HepG2 (cell line): ENCODE results near the gene TRAPPC12. TPM values are rescaled to one million over a fixed set of nuclear protein-coding genes. Genes with fewer than 3 reads are reported as not detected.

Experiments used
- CENPX ChIP-seq: sonication (generic); formaldehyde crosslinking; IDR thresholded peaks from 2 replicates; pipeline ENCODE4 v1.9.0; 2021; ENCODE audit warnings: mild to moderate bottlenecking, missing genetic modification reagents, moderate library complexity
- KDM2A ChIP-seq: sonication (generic); formaldehyde crosslinking; IDR thresholded peaks from 2 replicates; pipeline ENCODE4 v1.4.0; 2020; ENCODE audit warnings: low read depth, missing genetic modification reagents, borderline replicate concordance
- KLF9 ChIP-seq: IDR thresholded peaks from 2 replicates; pipeline ENCODE4 v1.6.1; 2016; ENCODE audit warnings: low read depth
- MBD4 ChIP-seq: IDR thresholded peaks from 2 replicates; pipeline ENCODE4 v1.6.1; 2012; ENCODE audit warnings: low read length, inconsistent platforms, borderline replicate concordance
- SMARCE1 ChIP-seq: fragments of 450-650 bp; IDR thresholded peaks from 2 replicates; pipeline ENCODE4 v1.6.1; 2017; ENCODE audit warnings: borderline replicate concordance
- ZNF567 ChIP-seq: sonication (generic); formaldehyde crosslinking; IDR thresholded peaks from 2 replicates; pipeline ENCODE4 v1.8.1; 2023; ENCODE audit warnings: mild to moderate bottlenecking, missing genetic modification reagents, borderline replicate concordance
- polyA plus RNA-seq, 8 experiments: library from polyadenylated mRNA; depleted of rRNA in 3 of 8; stranded (reverse) in 7 of 8; unstranded in 1 of 8; fragments of >200 nt; fragmentation: Illumina TruSeq in 4 of 8; extraction: Trizol in 4 of 8; gene quantifications; 2 replicates each; pipeline versions ENCODE4 v1.2.1 to v1.2.3, GENCODE V29; 2011 to 2016; ENCODE audit warnings: low read depth in 4 of 8, missing spikeins in 1 of 8, mixed read lengths in 1 of 8; ENCODE audit not compliant: insufficient read depth in 1 of 8
- total RNA-seq, 5 experiments: library from RNA; depleted of rRNA; stranded (reverse); fragments of >200 nt; fragmentation: Illumina TruSeq; extraction: Trizol; gene quantifications; 2 replicates each; pipeline ENCODE4 v1.2.3, GENCODE V29; 2016; ENCODE audit warnings: low read depth in 1 of 5
- TF ChIP-seq, protein P1 (sequence below): IDR thresholded peaks from 2 replicates; pipeline ENCODE4 v1.4.0; 2020; ENCODE audit warnings: mild to moderate bottlenecking, missing genetic modification reagents
- TF ChIP-seq, protein P2 (sequence below): sonication (generic); formaldehyde crosslinking; IDR thresholded peaks from 2 replicates; pipeline ENCODE4 v1.5.0; 2020; ENCODE audit warnings: mild to moderate bottlenecking, missing genetic modification reagents, moderate library complexity
- TF ChIP-seq, protein P3 (sequence below): sonication (generic); formaldehyde crosslinking; IDR thresholded peaks from 2 replicates; pipeline ENCODE4 v1.8.1; 2023; ENCODE audit warnings: mild to moderate bottlenecking, moderate library complexity, missing genetic modification reagents
- TF ChIP-seq, protein P4 (sequence below): sonication (generic); formaldehyde crosslinking; IDR thresholded peaks from 2 replicates; pipeline ENCODE4 v1.5.1; 2020; ENCODE audit warnings: missing genetic modification reagents, mild to moderate bottlenecking, borderline replicate concordance
- TF ChIP-seq, protein P5 (sequence below): sonication (generic); formaldehyde crosslinking; IDR thresholded peaks from 2 replicates; pipeline ENCODE4 v1.4.0; 2020; ENCODE audit warnings: missing genetic modification reagents
- TF ChIP-seq, protein P6 (sequence below): sonication (generic); formaldehyde crosslinking; IDR thresholded peaks from 2 replicates; pipeline ENCODE4 v1.4.0; 2020; ENCODE audit warnings: mild to moderate bottlenecking, missing genetic modification reagents
- TF ChIP-seq, protein P7 (sequence below): sonication (generic); formaldehyde crosslinking; IDR thresholded peaks from 2 replicates; pipeline ENCODE4 v1.4.0; 2020; ENCODE audit warnings: missing genetic modification reagents

Gene TRAPPC12
- total and polyA plus RNA-seq, 2 of the 13 experiments (the other 11 are each of a cell fraction or from before 2014, with no cell fraction given) = 46.4 to 97.7 TPM

DNA sequence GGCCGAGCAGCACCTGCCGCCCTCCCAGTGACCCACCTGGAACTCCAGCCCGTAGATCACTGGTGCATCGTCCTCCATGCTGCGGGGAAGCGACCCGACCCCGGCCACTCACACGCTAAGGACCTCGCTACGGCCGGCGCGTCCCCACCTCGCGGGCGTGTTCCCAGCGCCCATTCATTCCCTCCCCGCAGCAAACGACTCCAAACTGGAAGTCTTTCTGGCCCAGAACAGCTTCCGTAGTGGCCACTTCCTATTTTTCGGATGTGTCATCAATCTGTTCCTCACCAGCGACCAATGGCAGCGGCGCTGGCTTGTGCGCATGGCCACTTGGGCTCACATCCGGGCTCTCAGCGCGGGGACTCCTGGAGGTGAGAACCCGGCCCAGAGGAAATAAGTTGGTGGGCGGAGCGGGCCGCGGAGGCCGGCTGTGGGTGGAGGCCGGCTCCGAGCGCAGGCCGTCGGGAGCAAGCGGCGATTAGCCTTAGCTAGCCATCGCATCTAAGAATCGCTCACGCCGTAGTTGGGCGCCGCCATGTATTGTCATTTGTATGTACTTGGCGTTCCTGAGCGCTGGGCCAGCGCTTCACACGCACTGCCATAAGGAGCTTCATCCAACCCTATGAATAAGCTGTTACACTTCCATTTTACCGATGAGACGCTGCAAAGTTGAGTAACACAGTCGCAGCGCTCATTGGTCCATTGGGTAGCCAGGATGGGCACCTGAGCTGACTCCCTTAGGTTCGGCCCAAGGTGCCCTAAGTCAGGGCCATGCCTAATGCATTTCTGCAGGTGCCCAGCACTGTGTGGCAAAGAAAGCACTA, 1.7 kb upstream of the TRAPPC12 start, which contains the start of gene EIPR1 (continued):
- TF ChIP-seq, protein P1, sequence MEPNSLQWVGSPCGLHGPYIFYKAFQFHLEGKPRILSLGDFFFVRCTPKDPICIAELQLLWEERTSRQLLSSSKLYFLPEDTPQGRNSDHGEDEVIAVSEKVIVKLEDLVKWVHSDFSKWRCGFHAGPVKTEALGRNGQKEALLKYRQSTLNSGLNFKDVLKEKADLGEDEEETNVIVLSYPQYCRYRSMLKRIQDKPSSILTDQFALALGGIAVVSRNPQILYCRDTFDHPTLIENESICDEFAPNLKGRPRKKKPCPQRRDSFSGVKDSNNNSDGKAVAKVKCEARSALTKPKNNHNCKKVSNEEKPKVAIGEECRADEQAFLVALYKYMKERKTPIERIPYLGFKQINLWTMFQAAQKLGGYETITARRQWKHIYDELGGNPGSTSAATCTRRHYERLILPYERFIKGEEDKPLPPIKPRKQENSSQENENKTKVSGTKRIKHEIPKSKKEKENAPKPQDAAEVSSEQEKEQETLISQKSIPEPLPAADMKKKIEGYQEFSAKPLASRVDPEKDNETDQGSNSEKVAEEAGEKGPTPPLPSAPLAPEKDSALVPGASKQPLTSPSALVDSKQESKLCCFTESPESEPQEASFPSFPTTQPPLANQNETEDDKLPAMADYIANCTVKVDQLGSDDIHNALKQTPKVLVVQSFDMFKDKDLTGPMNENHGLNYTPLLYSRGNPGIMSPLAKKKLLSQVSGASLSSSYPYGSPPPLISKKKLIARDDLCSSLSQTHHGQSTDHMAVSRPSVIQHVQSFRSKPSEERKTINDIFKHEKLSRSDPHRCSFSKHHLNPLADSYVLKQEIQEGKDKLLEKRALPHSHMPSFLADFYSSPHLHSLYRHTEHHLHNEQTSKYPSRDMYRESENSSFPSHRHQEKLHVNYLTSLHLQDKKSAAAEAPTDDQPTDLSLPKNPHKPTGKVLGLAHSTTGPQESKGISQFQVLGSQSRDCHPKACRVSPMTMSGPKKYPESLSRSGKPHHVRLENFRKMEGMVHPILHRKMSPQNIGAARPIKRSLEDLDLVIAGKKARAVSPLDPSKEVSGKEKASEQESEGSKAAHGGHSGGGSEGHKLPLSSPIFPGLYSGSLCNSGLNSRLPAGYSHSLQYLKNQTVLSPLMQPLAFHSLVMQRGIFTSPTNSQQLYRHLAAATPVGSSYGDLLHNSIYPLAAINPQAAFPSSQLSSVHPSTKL (CRISPR knock-in tag) = peak; percentile 57
- no peak for TF ChIP-seq CENPX
- no peak for TF ChIP-seq SMARCE1
- TF ChIP-seq KDM2A (CRISPR knock-in tag) = peak; percentile 93
- TF ChIP-seq, protein P2, sequence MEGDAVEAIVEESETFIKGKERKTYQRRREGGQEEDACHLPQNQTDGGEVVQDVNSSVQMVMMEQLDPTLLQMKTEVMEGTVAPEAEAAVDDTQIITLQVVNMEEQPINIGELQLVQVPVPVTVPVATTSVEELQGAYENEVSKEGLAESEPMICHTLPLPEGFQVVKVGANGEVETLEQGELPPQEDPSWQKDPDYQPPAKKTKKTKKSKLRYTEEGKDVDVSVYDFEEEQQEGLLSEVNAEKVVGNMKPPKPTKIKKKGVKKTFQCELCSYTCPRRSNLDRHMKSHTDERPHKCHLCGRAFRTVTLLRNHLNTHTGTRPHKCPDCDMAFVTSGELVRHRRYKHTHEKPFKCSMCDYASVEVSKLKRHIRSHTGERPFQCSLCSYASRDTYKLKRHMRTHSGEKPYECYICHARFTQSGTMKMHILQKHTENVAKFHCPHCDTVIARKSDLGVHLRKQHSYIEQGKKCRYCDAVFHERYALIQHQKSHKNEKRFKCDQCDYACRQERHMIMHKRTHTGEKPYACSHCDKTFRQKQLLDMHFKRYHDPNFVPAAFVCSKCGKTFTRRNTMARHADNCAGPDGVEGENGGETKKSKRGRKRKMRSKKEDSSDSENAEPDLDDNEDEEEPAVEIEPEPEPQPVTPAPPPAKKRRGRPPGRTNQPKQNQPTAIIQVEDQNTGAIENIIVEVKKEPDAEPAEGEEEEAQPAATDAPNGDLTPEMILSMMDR (CRISPR knock-in tag) = peak; percentile 12
- TF ChIP-seq ZNF567 (CRISPR knock-in tag) = peak; percentile 97; the same call in 1 of the 2 replicates
- no peak for TF ChIP-seq MBD4
- TF ChIP-seq, protein P3, sequence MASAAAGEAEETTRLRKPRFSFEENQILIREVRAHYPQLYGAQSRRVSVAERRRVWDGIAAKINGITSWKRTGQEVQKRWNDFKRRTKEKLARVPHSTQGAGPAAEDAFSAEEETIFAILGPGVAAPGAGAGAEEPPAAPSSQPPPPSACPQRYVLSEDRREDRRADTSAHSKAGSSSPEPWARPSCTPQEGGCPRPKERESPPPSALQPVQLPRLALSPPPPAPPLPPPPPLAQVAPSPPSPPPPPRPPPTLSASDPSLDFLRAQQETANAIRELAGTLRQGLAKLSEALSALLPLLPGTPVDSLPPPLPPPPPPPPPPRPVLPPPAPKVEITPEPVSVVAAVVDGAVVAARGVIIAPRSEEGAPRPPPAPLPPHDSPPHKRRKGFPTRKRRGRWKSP (CRISPR knock-in tag) = peak; percentile 74; the same call in 1 of the 2 replicates
- TF ChIP-seq, protein P4, sequence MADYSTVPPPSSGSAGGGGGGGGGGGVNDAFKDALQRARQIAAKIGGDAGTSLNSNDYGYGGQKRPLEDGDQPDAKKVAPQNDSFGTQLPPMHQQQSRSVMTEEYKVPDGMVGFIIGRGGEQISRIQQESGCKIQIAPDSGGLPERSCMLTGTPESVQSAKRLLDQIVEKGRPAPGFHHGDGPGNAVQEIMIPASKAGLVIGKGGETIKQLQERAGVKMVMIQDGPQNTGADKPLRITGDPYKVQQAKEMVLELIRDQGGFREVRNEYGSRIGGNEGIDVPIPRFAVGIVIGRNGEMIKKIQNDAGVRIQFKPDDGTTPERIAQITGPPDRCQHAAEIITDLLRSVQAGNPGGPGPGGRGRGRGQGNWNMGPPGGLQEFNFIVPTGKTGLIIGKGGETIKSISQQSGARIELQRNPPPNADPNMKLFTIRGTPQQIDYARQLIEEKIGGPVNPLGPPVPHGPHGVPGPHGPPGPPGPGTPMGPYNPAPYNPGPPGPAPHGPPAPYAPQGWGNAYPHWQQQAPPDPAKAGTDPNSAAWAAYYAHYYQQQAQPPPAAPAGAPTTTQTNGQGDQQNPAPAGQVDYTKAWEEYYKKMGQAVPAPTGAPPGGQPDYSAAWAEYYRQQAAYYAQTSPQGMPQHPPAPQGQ (CRISPR knock-in tag) = 0 out of 2 replicates have a peak, but pooled peaks have one; percentile 20
- TF ChIP-seq, protein P5, sequence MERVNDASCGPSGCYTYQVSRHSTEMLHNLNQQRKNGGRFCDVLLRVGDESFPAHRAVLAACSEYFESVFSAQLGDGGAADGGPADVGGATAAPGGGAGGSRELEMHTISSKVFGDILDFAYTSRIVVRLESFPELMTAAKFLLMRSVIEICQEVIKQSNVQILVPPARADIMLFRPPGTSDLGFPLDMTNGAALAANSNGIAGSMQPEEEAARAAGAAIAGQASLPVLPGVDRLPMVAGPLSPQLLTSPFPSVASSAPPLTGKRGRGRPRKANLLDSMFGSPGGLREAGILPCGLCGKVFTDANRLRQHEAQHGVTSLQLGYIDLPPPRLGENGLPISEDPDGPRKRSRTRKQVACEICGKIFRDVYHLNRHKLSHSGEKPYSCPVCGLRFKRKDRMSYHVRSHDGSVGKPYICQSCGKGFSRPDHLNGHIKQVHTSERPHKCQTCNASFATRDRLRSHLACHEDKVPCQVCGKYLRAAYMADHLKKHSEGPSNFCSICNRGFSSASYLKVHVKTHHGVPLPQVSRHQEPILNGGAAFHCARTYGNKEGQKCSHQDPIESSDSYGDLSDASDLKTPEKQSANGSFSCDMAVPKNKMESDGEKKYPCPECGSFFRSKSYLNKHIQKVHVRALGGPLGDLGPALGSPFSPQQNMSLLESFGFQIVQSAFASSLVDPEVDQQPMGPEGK (CRISPR knock-in tag) = peak; percentile 84
- peak; percentile 92 for TF ChIP-seq KLF9
- TF ChIP-seq, protein P6, sequence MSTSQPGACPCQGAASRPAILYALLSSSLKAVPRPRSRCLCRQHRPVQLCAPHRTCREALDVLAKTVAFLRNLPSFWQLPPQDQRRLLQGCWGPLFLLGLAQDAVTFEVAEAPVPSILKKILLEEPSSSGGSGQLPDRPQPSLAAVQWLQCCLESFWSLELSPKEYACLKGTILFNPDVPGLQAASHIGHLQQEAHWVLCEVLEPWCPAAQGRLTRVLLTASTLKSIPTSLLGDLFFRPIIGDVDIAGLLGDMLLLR (CRISPR knock-in tag) = peak; percentile 72; the same call in 1 of the 2 replicates
- TF ChIP-seq, protein P7, sequence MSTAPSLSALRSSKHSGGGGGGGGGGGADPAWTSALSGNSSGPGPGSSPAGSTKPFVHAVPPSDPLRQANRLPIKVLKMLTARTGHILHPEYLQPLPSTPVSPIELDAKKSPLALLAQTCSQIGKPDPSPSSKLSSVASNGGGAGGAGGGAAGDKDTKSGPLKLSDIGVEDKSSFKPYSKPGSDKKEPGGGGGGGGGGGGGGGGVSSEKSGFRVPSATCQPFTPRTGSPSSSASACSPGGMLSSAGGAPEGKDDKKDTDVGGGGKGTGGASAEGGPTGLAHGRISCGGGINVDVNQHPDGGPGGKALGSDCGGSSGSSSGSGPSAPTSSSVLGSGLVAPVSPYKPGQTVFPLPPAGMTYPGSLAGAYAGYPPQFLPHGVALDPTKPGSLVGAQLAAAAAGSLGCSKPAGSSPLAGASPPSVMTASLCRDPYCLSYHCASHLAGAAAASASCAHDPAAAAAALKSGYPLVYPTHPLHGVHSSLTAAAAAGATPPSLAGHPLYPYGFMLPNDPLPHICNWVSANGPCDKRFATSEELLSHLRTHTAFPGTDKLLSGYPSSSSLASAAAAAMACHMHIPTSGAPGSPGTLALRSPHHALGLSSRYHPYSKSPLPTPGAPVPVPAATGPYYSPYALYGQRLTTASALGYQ (CRISPR knock-in tag) = peak; percentile 34
